Peyer's patch (tissue), 4 donors: ENCODE measurements around the gene RNF114.

Source experiments
- CTCF ChIP-seq, 6 experiments: fragments of 450-650 bp in 4 of 6; fragments of 200-600 bp in 2 of 6; sonication (generic) in 1 of 6; IDR thresholded peaks; one replicate each; pipeline ENCODE4 v1.5.1; 2017 to 2019; ENCODE audit warnings: antibody characterized with exemption in 6 of 6, mild to moderate bottlenecking in 3 of 6, moderate library complexity in 1 of 6
- POLR2A ChIP-seq, 2 donors: fragments of 450-650 bp; IDR thresholded peaks; one replicate each; pipeline ENCODE4 v1.5.1; 2017; ENCODE audit warnings: antibody characterized with exemption in 2 of 2, mild to moderate bottlenecking in 2 of 2, moderate library complexity in 2 of 2

GRCh38 chr20:49982072-49982345 lies 45.8 kb downstream of the RNF114 start:
- TF ChIP-seq CTCF (IDR thresholded peaks at IDR 0.05) (no peak), POLR2A (IDR thresholded peaks at IDR 0.05) (no peak)
